ENCODE measurements around the gene CLIC6. TPM values are rescaled to one million over a fixed set of nuclear protein-coding genes. Genes with fewer than 3 reads are reported as not detected.

CLIC6 gene
- polyA plus RNA-seq, 1 experiment = not detected

DNA sequence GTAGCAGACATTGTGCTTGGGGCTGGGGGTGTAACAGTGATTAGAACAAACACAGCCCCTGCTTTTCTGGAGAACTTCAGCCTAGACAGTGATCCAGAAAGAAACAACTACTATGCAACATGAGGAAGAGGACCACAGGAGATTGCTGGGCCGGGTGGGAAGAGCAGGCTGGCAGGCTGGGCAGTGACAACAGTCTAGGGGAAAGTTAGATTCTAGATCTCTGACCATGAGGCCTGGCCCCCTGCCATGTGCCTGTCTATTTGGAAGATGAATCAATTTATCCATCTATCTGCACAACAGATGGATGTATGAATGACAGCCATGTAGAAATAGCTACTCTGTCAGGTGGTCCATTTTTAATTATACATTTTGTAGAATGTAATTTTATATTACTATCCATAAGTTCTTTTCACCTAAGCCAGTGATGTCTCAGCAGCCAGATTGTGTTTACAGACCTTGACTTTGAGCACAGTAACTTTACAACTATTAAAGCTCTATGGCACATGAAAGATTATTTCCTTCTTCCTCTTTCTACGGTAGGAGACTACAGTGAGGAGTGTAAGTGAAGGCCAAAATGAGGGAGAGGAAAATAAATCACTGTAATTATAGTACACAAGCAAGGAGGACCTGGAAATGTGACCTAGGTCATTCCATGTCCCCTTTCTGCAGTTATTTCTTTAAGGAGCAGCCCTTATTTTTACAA, 15.5 kb downstream of the CLIC6 start:
- no peak for DNase-seq (ENCODE audit: low read depth, low spot score)
- H3K4me3 ChIP-seq (ENCODE audit: low read depth, low read length) = no peak overlapping the region
- TF ChIP-seq, protein P1, sequence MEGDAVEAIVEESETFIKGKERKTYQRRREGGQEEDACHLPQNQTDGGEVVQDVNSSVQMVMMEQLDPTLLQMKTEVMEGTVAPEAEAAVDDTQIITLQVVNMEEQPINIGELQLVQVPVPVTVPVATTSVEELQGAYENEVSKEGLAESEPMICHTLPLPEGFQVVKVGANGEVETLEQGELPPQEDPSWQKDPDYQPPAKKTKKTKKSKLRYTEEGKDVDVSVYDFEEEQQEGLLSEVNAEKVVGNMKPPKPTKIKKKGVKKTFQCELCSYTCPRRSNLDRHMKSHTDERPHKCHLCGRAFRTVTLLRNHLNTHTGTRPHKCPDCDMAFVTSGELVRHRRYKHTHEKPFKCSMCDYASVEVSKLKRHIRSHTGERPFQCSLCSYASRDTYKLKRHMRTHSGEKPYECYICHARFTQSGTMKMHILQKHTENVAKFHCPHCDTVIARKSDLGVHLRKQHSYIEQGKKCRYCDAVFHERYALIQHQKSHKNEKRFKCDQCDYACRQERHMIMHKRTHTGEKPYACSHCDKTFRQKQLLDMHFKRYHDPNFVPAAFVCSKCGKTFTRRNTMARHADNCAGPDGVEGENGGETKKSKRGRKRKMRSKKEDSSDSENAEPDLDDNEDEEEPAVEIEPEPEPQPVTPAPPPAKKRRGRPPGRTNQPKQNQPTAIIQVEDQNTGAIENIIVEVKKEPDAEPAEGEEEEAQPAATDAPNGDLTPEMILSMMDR (IDR thresholded peaks at IDR 0.05; ENCODE audit: low read depth, low read length) = no peak
- H3K27me3 ChIP-seq (ENCODE audit: control insufficient read depth, insufficient read depth, low read length) = peaks cover 26% of the 10 kb centered on the region
- POLR2A ChIA-PET = no interaction called here
- H3K9me3 ChIP-seq (ENCODE audit: control insufficient read depth, insufficient read depth, low read length) = peaks cover 5% of the 10 kb centered on the region; the same call in 1 of the 2 replicates
- no peak overlapping the region for H3K27ac ChIP-seq (ENCODE audit: low read depth, low read length)
- CTCF ChIA-PET = no interaction called here

DNA sequence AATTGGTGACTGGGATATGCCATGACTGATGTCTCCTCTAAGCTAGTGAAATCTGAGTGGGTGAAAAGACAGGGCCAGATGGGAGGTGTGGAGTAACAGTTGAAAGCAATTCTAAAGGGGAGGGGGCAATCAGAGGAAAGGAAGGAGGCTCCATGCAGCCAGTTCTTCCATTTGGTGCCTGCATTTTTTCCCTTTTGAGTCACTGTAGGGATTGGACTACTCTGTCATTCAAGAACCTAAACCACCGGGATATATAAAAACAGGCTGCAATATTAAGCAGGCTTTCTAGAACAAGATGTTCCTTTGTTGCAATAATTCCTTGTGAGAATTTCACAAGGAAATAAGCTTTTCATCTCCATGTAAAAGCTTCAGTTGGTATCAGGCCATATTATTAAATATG, 18.3 kb downstream of the CLIC6 start:
- Histone ChIP-seq H3K4me3 (ENCODE audit: low read depth, low read length) (no peak overlapping the region), H3K9me3 (ENCODE audit: control insufficient read depth, insufficient read depth, low read length) (no peaks in the 10 kb centered on the region), H3K27ac (ENCODE audit: low read depth, low read length) (no peak overlapping the region), H3K27me3 (ENCODE audit: control insufficient read depth, insufficient read depth, low read length) (peaks cover 37% of the 10 kb centered on the region)
- POLR2A ChIA-PET = no interaction called here
- CTCF ChIA-PET = no interaction called here
- TF ChIP-seq, protein P1 (IDR thresholded peaks at IDR 0.05; ENCODE audit: low read depth, low read length) = no peak
- DNase-seq (ENCODE audit: low read depth, low spot score) = no peak

DNA sequence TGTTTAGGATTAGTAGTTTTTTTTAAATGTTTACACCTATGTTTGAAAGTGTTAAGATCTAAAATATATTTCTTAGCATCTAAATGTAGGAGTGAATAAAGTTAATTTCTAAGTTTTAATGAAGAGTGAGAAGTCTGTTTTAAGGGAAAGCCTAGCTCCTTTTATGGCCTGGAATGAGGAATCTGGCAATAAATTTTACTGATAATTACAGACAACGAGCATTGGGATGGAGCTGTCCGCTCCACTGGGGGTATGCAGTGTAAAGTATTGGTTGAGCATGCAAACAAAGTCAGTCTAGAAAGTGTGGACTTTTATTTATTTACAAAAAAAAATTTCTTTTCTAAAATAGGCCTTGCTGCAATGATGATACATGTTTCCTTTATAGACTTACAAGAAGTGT, 19.0 kb downstream of the CLIC6 start:
- no peak overlapping the region for H3K27ac ChIP-seq (ENCODE audit: low read depth, low read length)
- POLR2A ChIA-PET = no interaction called here
- DNase-seq (ENCODE audit: low read depth, low spot score) = no peak
- H3K4me3 ChIP-seq (ENCODE audit: low read depth, low read length) = no peak overlapping the region
- peaks cover 42% of the 10 kb centered on the region for H3K27me3 ChIP-seq (ENCODE audit: control insufficient read depth, insufficient read depth, low read length)
- no peaks in the 10 kb centered on the region for H3K9me3 ChIP-seq (ENCODE audit: control insufficient read depth, insufficient read depth, low read length)
- CTCF ChIA-PET = interaction anchor here (1.4 kb wide), 1 partner anchor 58 kb away, joined by 3 read pairs; no protein-coding TSS in a partner anchor
- TF ChIP-seq, protein P1 (IDR thresholded peaks at IDR 0.05; ENCODE audit: low read depth, low read length) = no peak

DNA sequence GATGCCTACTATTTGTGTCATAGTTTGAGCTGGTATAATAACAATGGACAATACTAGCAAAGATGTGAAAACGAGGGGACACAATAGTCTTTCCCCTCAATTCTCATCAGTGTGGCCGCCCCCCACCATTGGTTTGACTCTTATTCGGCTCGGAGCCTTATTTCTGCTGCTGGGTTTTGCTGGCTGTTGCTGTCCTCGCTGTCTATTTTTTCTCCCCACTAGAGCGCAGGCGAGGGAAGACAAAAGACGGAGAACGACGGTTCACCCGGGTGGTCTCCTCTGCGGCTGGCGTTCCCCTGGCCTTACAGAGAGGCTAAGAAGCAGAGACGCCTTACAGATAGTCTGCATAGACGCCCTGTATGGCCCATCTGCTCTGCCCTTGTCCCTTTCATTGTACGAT, 19.4 kb downstream of the CLIC6 start:
- TF ChIP-seq, protein P1 (IDR thresholded peaks at IDR 0.05; ENCODE audit: low read depth, low read length) = no peak
- ChIA-PET POLR2A (no interaction called here), CTCF (interaction anchor here (1.4 kb wide), 1 partner anchor 57 kb away, joined by 3 read pairs; no protein-coding TSS in a partner anchor)
- DNase-seq (ENCODE audit: low read depth, low spot score) = no peak
- H3K9me3 ChIP-seq (ENCODE audit: control insufficient read depth, insufficient read depth, low read length) = no peaks in the 10 kb centered on the region
- H3K4me3 ChIP-seq (ENCODE audit: low read depth, low read length) = no peak overlapping the region
- no peak overlapping the region for H3K27ac ChIP-seq (ENCODE audit: low read depth, low read length)
- H3K27me3 ChIP-seq (ENCODE audit: control insufficient read depth, insufficient read depth, low read length) = peaks cover 46% of the 10 kb centered on the region

DNA sequence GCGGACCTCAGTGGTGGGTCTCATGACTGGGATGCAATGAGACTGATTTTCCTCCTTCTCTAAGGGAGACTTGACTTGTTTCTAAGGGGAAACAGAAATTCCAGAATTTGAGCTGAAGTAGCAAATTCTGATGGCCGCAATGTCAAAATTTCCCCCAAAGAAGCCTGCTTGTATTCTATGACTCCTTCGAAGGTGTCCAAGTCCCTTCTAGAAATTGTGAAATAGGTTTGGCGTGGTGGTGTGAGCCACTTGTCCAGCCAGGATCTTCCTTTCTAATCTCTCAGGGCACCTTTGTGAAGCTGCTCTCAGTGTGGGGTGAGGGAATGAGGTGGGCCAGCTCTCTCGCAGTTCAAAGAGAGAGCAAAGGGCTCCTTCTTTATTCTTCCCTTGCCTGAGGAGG, 19.9 kb downstream of the CLIC6 start:
- ChIA-PET CTCF (interaction anchor here (1.4 kb wide), 1 partner anchor 57 kb away, joined by 3 read pairs; no protein-coding TSS in a partner anchor), POLR2A (no interaction called here)
- Histone ChIP-seq H3K4me3 (ENCODE audit: low read depth, low read length) (no peak overlapping the region), H3K27me3 (ENCODE audit: control insufficient read depth, insufficient read depth, low read length) (peaks cover 46% of the 10 kb centered on the region), H3K9me3 (ENCODE audit: control insufficient read depth, insufficient read depth, low read length) (no peaks in the 10 kb centered on the region), H3K27ac (ENCODE audit: low read depth, low read length) (no peak overlapping the region)
- TF ChIP-seq, protein P1 (IDR thresholded peaks at IDR 0.05; ENCODE audit: low read depth, low read length) = no peak
- DNase-seq (ENCODE audit: low read depth, low spot score) = no peak

Measured in AG04450 (cell line).